H9 (cell line): ENCODE results near the gene ANKRD13D. TPM values are rescaled to one million over a fixed set of nuclear protein-coding genes. Genes with fewer than 3 reads are reported as not detected.

Experiments used
- DNase-seq: peaks from one replicate; pipeline ENCODE4 v3.0.0-alpha.2; 2017
- H2AFZ ChIP-seq: one replicate; pipeline ENCODE4 v1.6.1; 2013; ENCODE audit warnings: mild to moderate bottlenecking, low read length, control low read depth, moderate library complexity
- H2AK5ac ChIP-seq: 2 replicates; pipeline ENCODE4 v1.6.1; 2013; ENCODE audit warnings: low read length, control low read depth, mixed read lengths; ENCODE audit not compliant: insufficient read length
- H2BK120ac ChIP-seq: one replicate; pipeline ENCODE4 v1.6.1; 2013; ENCODE audit warnings: low read depth, mild to moderate bottlenecking, low read length, control low read depth, inconsistent platforms; ENCODE audit not compliant: poor library complexity, severe bottlenecking
- H2BK12ac ChIP-seq: 2 replicates; pipeline ENCODE4 v1.6.1; 2013; ENCODE audit warnings: low read length, control low read depth, mixed read lengths, low read depth; ENCODE audit not compliant: insufficient read length
- H2BK15ac ChIP-seq: 2 replicates; pipeline ENCODE4 v1.6.1; 2013; ENCODE audit warnings: low read depth, low read length, control low read depth
- H2BK20ac ChIP-seq: one replicate; pipeline ENCODE4 v1.6.1; 2013; ENCODE audit warnings: low read depth, mild to moderate bottlenecking, low read length, control low read depth, inconsistent platforms; ENCODE audit not compliant: poor library complexity, severe bottlenecking
- H2BK5ac ChIP-seq: 2 replicates; pipeline ENCODE4 v1.6.1; 2013; ENCODE audit warnings: low read length, control low read depth, mixed read lengths; ENCODE audit not compliant: insufficient read length
- H3K14ac ChIP-seq: 2 replicates; pipeline ENCODE4 v1.6.1; 2013; ENCODE audit warnings: low read length, control low read depth; ENCODE audit not compliant: insufficient read depth
- H3K18ac ChIP-seq: 2 replicates; pipeline ENCODE4 v1.6.1; 2013; ENCODE audit warnings: low read depth, mild to moderate bottlenecking, mixed read lengths, low read length, control low read depth; ENCODE audit not compliant: insufficient read length
- H3K23ac ChIP-seq: 2 replicates; pipeline ENCODE4 v1.6.1; 2013; ENCODE audit warnings: low read length, control low read depth, mixed read lengths, low read depth; ENCODE audit not compliant: insufficient read length
- H3K23me2 ChIP-seq: 2 replicates; pipeline ENCODE4 v1.6.1; 2013; ENCODE audit warnings: low read depth, mild to moderate bottlenecking, mixed read lengths, low read length, control low read depth; ENCODE audit not compliant: insufficient read length, poor library complexity, severe bottlenecking
- H3K27ac ChIP-seq: 2 replicates; pipeline ENCODE4 v1.5.1; 2013; ENCODE audit warnings: low read length, control low read depth, mixed read lengths, low read depth; ENCODE audit not compliant: insufficient read length
- H3K27me3 ChIP-seq: 2 replicates; pipeline ENCODE4 v1.6.1; 2013; ENCODE audit warnings: low read length, control low read depth, inconsistent platforms; ENCODE audit not compliant: insufficient read depth
- H3K4ac ChIP-seq: 2 replicates; pipeline ENCODE4 v1.6.1; 2013; ENCODE audit warnings: low read depth, mild to moderate bottlenecking, control low read depth, inconsistent platforms, low read length, moderate library complexity
- H3K4me1 ChIP-seq: 2 replicates; pipeline ENCODE4 v1.6.1; 2013; ENCODE audit warnings: low read length, control low read depth, inconsistent platforms; ENCODE audit not compliant: insufficient read depth
- H3K4me2 ChIP-seq: 2 replicates; pipeline ENCODE4 v1.6.1; 2013; ENCODE audit warnings: low read length, control low read depth, mixed read lengths; ENCODE audit not compliant: insufficient read length, insufficient read depth
- H3K56ac ChIP-seq: 2 replicates; pipeline ENCODE4 v1.6.1; 2013; ENCODE audit warnings: low read depth, mild to moderate bottlenecking, mixed read lengths, low read length, control low read depth; ENCODE audit not compliant: insufficient read length
- H3K79me1 ChIP-seq: 2 replicates; pipeline ENCODE4 v1.6.1; 2013; ENCODE audit warnings: low read depth, mild to moderate bottlenecking, moderate library complexity, low read length, control low read depth, inconsistent platforms; ENCODE audit not compliant: insufficient read depth, poor library complexity, severe bottlenecking
- H3K79me2 ChIP-seq: 2 replicates; pipeline ENCODE4 v1.6.1; 2013; ENCODE audit warnings: low read length, control low read depth, inconsistent platforms; ENCODE audit not compliant: insufficient read depth
- H3K9ac ChIP-seq: 2 replicates; pipeline ENCODE4 v1.6.1; 2013; ENCODE audit warnings: low read length, control low read depth, mixed read lengths; ENCODE audit not compliant: insufficient read length; ENCODE audit errors: extremely low read depth
- H3K9me3 ChIP-seq: one replicate; pipeline ENCODE4 v1.6.1; 2013; ENCODE audit warnings: low read depth, low read length, inconsistent platforms; ENCODE audit not compliant: control insufficient read depth
- H3T11ph ChIP-seq: one replicate; pipeline ENCODE4 v1.6.1; 2013; ENCODE audit warnings: mild to moderate bottlenecking, low read length, control low read depth, inconsistent platforms
- H4K20me1 ChIP-seq: one replicate; pipeline ENCODE4 v1.6.1; 2013; ENCODE audit not compliant: control insufficient read depth, insufficient read length, insufficient read depth
- H4K5ac ChIP-seq: 2 replicates; pipeline ENCODE4 v1.6.1; 2013; ENCODE audit warnings: low read depth, mild to moderate bottlenecking, mixed read lengths, low read length, control low read depth; ENCODE audit not compliant: insufficient read length
- H4K8ac ChIP-seq: replicated peaks from 2 replicates; pipeline ENCODE4 v1.6.1; 2013; ENCODE audit warnings: low read length, control low read depth, mixed read lengths, low read depth; ENCODE audit not compliant: insufficient read length
- H4K91ac ChIP-seq: 2 replicates; pipeline ENCODE4 v1.6.1; 2013; ENCODE audit warnings: low read depth, mild to moderate bottlenecking, moderate library complexity, mixed read lengths, low read length, control low read depth; ENCODE audit not compliant: insufficient read length
- H3K27ac Mint-ChIP-seq, 3 experiments: 2 replicates in 2 of 3; 3 replicates in 1 of 3; pipeline ENCODE4 v1.8.0; 2020 to 2021; ENCODE audit warnings: mixed read lengths in 3 of 3, mild to moderate bottlenecking in 1 of 3, moderate library complexity in 1 of 3
- H3K27me3 Mint-ChIP-seq: 2 replicates; pipeline ENCODE4 v1.8.0; 2021; ENCODE audit warnings: low read depth, mild to moderate bottlenecking, moderate library complexity, mixed read lengths
- H3K36me3 Mint-ChIP-seq, 3 experiments: 2 replicates in 2 of 3; 3 replicates in 1 of 3; pipeline ENCODE4 v1.8.0; 2020 to 2021; ENCODE audit warnings: low read depth in 3 of 3, mixed read lengths in 3 of 3; ENCODE audit not compliant: insufficient read depth in 1 of 3
- H3K4me1 Mint-ChIP-seq, 2 experiments: 2 replicates each; pipeline ENCODE4 v1.8.0; 2020; ENCODE audit warnings: mixed read lengths in 2 of 2
- H3K4me3 Mint-ChIP-seq, 2 experiments: 2 replicates in 1 of 2; 3 replicates in 1 of 2; pipeline ENCODE4 v1.8.0; 2020 to 2021; ENCODE audit warnings: mild to moderate bottlenecking in 2 of 2, mixed read lengths in 2 of 2, moderate library complexity in 1 of 2
- H3K9me3 Mint-ChIP-seq, 2 experiments: 2 replicates in 1 of 2; 3 replicates in 1 of 2; pipeline ENCODE4 v1.8.0; 2020; ENCODE audit warnings: mild to moderate bottlenecking in 2 of 2, mixed read lengths in 2 of 2, moderate library complexity in 1 of 2
- CTCF ChIP-seq: fragments of 200-600 bp; sonication (generic); conservative IDR thresholded peaks from 3 replicates; pipeline ENCODE4 v1.8.0; 2021; ENCODE audit warnings: antibody characterized with exemption, mild to moderate bottlenecking
- WGBS: extraction: QIAGEN DNeasy Blood & Tissue Kit; methylation state at CpG from one replicate; pipeline ENCODE4 v1.1.7; 2013; ENCODE audit warnings: missing lambda C conversion rate, low lambda C conversion rate, mixed read lengths; ENCODE audit not compliant: insufficient read length; ENCODE audit errors: extremely low coverage; 5-methylcytosine and 5-hydroxymethylcytosine counted together
- total RNA-seq: library from RNA; stranded (reverse); gene quantifications from 2 replicates; pipeline ENCODE4 v1.2.1, GENCODE V29; 2021

Gene ANKRD13D
- total RNA-seq, 1 experiment from 2014 or later, result 42.1 TPM

GRCh38 chr11:67285541-67286498, 3.3 kb upstream of the ANKRD13D start:
- Histone ChIP-seq H3K23me2 (peaks cover 6% of the 10 kb centered on the region), H2AFZ (no peak overlapping the region), H4K5ac (no peak overlapping the region), H3K27me3 (no peaks in the 10 kb centered on the region), H4K8ac (no peak overlapping the region), H3K18ac (no peak overlapping the region), H3K79me2 (no peaks in the 10 kb centered on the region), H3K79me1 (no peaks in the 10 kb centered on the region), H3K14ac (no peak overlapping the region), H3K23ac (no peak overlapping the region), H2BK12ac (no peak overlapping the region), H3K27ac (no peak overlapping the region), H4K91ac (no peak overlapping the region), H3K4me2 (no peak overlapping the region), H3K56ac (no peak overlapping the region), H2BK15ac (no peak overlapping the region), H3K9me3 (no peaks in the 10 kb centered on the region), H2BK5ac (no peak overlapping the region), H2BK120ac (no peak overlapping the region), H3K9ac (no peak overlapping the region), H2AK5ac (no peak overlapping the region), H2BK20ac (no peak overlapping the region), H3K4me1 (peaks cover 4% of the 10 kb centered on the region; the same call in 1 of the 2 replicates), H3T11ph (no peak overlapping the region), H3K4ac (no peak overlapping the region), H4K20me1 (no peaks in the 10 kb centered on the region)
- H3K27me3 Mint-ChIP-seq, result peaks cover 2% of the 10 kb centered on the region; the same call in 1 of the 2 replicates
- no peak overlapping the region for H3K4me3 Mint-ChIP-seq
- H3K36me3 Mint-ChIP-seq, result peaks cover 12 to 47% (median 36%) of the 10 kb centered on the region in 3 experiments; a peak in 6 of 7 replicates
- H3K27ac Mint-ChIP-seq, result no peak overlapping the region
- peaks cover 16 to 17% of the 10 kb centered on the region in 2 experiments for H3K4me1 Mint-ChIP-seq
- H3K9me3 Mint-ChIP-seq, result no peaks in the 10 kb centered on the region; a peak in 1 of 5 replicates
- TF ChIP-seq CTCF, result no peak
- no peak for DNase-seq
- no CpG with 5 or more reads among the region's 39 CpGs for WGBS
